H1 (cell line): Measurements from ENCODE around the gene NDUFB10. TPM values are rescaled to one million over a fixed set of nuclear protein-coding genes. Genes with fewer than 3 reads are reported as not detected.
A peak's percentile ranks its signal among the peaks of the same experiment; 100 is the strongest.

Experiments used
- CTCF ChIA-PET: fragments of 300-600 bp; sonication (Branson Sonifier 250); formaldehyde crosslinking; loops from one replicate; lab custom pipeline; 2021; ENCODE audit not compliant: partially characterized antibody; lab: Charles Lee
- POLR2A ChIA-PET: fragments of 300-600 bp; sonication (Branson Sonifier 250); formaldehyde crosslinking; loops from one replicate; lab custom pipeline; 2021; ENCODE audit warnings: inconsistent platforms; ENCODE audit not compliant: partially characterized antibody; lab: Charles Lee
- DNase-seq, 2 experiments: peaks; one replicate each; pipeline versions ENCODE4 v3.0.0 to v3.0.0-alpha.2; 2010 to 2022; ENCODE audit warnings: low spot score in 2 of 2, low read depth in 1 of 2, mixed read lengths in 1 of 2
- FAIRE-seq: peaks from 2 replicates; lab custom pipeline; 2011; peaks lifted over from hg19 to GRCh38; lab: Jason Lieb, UNC
- H2AFZ ChIP-seq: 2 replicates; pipeline ENCODE4 v1.8.1; 2012; ENCODE audit warnings: low read length, inconsistent platforms
- H2AK5ac ChIP-seq: 2 replicates; pipeline ENCODE4 v1.6.1; 2013; ENCODE audit warnings: low read depth, low read length
- H2BK120ac ChIP-seq: replicated peaks from 2 replicates; pipeline ENCODE3; 2013; ENCODE audit warnings: low read depth, low read length, inconsistent platforms
- H2BK12ac ChIP-seq: 2 replicates; pipeline ENCODE4 v1.6.1; 2013; ENCODE audit warnings: low read depth, low read length
- H2BK15ac ChIP-seq: 2 replicates; pipeline ENCODE4 v1.6.1; 2013; ENCODE audit warnings: low read length
- H2BK20ac ChIP-seq: 2 replicates; pipeline ENCODE4 v1.6.1; 2013; ENCODE audit warnings: low read length
- H2BK5ac ChIP-seq: 2 replicates; pipeline ENCODE4 v1.6.1; 2013; ENCODE audit warnings: low read depth, low read length
- H3K14ac ChIP-seq: 2 replicates; pipeline ENCODE4 v1.6.1; 2013; ENCODE audit warnings: inconsistent platforms; ENCODE audit not compliant: insufficient read length
- H3K18ac ChIP-seq: 2 replicates; pipeline ENCODE4 v1.6.1; 2013; ENCODE audit warnings: low read length; ENCODE audit errors: extremely low read depth
- H3K23ac ChIP-seq: 2 replicates; pipeline ENCODE4 v1.6.1; 2013; ENCODE audit warnings: inconsistent platforms; ENCODE audit not compliant: insufficient read length
- H3K23me2 ChIP-seq: 2 replicates; pipeline ENCODE4 v1.6.1; 2013; ENCODE audit warnings: low read depth, low read length
- H3K27ac ChIP-seq: 2 replicates; pipeline ENCODE4 v1.6.1; 2011; ENCODE audit warnings: low read depth, low read length, inconsistent platforms
- H3K27me3 ChIP-seq, 4 experiments: replicated peaks in 1 of 4; 1 replicate in 1 of 4; 2 replicates in 3 of 4; pipeline versions ENCODE4 v1.6.1 to v1.8.1; 2011 to 2013; ENCODE audit warnings: low read length in 3 of 4, mild to moderate bottlenecking in 3 of 4, inconsistent platforms in 2 of 4, mixed read lengths in 2 of 4, moderate library complexity in 1 of 4; ENCODE audit not compliant: control insufficient read depth in 3 of 4, insufficient read depth in 3 of 4; ENCODE audit errors: extremely low read depth in 1 of 4
- H3K36me3 ChIP-seq, 4 experiments: 2 replicates each; pipeline versions ENCODE4 v1.6.1 to v1.8.1; 2011 to 2013; ENCODE audit warnings: mild to moderate bottlenecking in 4 of 4, low read length in 3 of 4, moderate library complexity in 2 of 4, control low read depth in 1 of 4, inconsistent platforms in 1 of 4; ENCODE audit not compliant: insufficient read depth in 4 of 4, control insufficient read depth in 2 of 4
- H3K4ac ChIP-seq: replicated peaks from 2 replicates; pipeline ENCODE3; 2013; ENCODE audit warnings: low read length, low read depth, mixed read lengths, inconsistent platforms; ENCODE audit not compliant: insufficient read length
- H3K4me1 ChIP-seq, 4 experiments: replicated peaks in 1 of 4; 1 replicate in 1 of 4; 2 replicates in 3 of 4; pipeline versions ENCODE4 v1.6.1 to v1.8.1; 2011 to 2013; ENCODE audit warnings: low read length in 3 of 4, inconsistent platforms in 2 of 4, mixed read lengths in 1 of 4; ENCODE audit not compliant: insufficient read depth in 4 of 4, control insufficient read depth in 3 of 4
- H3K4me2 ChIP-seq, 2 experiments: 2 replicates each; pipeline versions ENCODE4 v1.6.1 to v1.8.1; 2011 to 2013; ENCODE audit warnings: low read depth in 2 of 2, low read length in 2 of 2, control low read depth in 1 of 2, inconsistent platforms in 1 of 2, mild to moderate bottlenecking in 1 of 2; ENCODE audit not compliant: insufficient read depth in 1 of 2
- H3K4me3 ChIP-seq, 4 experiments: fragments of 200-600, 300-600 bp in 1 of 4; sonication (generic), shearing (Covaris generic), sonication (Bioruptor Twin) in 1 of 4; 2 replicates each; pipeline versions ENCODE4 v1.5.1 to v1.8.1; 2011 to 2016; ENCODE audit warnings: low read length in 4 of 4, low read depth in 3 of 4, control low read depth in 2 of 4, inconsistent platforms in 2 of 4, mild to moderate bottlenecking in 2 of 4, mixed read lengths in 1 of 4, moderate library complexity in 1 of 4; ENCODE audit not compliant: insufficient read depth in 2 of 4; ENCODE audit errors: extremely low read depth in 1 of 4
- H3K56ac ChIP-seq: replicated peaks from 2 replicates; pipeline ENCODE3; 2013; ENCODE audit warnings: low read depth, mild to moderate bottlenecking, mixed read lengths, low read length, inconsistent platforms; ENCODE audit not compliant: insufficient read length
- H3K79me1 ChIP-seq: 2 replicates; pipeline ENCODE4 v1.6.1; 2013; ENCODE audit warnings: low read depth, low read length, control low read depth
- H3K79me2 ChIP-seq, 2 experiments: 2 replicates each; pipeline versions ENCODE4 v1.6.1 to v1.8.1; 2012 to 2013; ENCODE audit warnings: low read length in 2 of 2, mild to moderate bottlenecking in 2 of 2, inconsistent platforms in 1 of 2; ENCODE audit not compliant: insufficient read depth in 2 of 2, control insufficient read depth in 1 of 2
- H3K9ac ChIP-seq, 4 experiments: replicated peaks in 1 of 4; 1 replicate in 1 of 4; 2 replicates in 3 of 4; pipeline versions ENCODE4 v1.6.1 to v1.8.1; 2011 to 2013; ENCODE audit warnings: low read depth in 3 of 4, low read length in 3 of 4, control low read depth in 2 of 4, mild to moderate bottlenecking in 2 of 4, moderate library complexity in 2 of 4, inconsistent platforms in 1 of 4; ENCODE audit errors: extremely low read depth in 1 of 4
- H3K9me3 ChIP-seq, 2 experiments: 2 replicates each; pipeline versions ENCODE4 v1.6.1 to v1.8.1; 2012 to 2013; ENCODE audit warnings: mild to moderate bottlenecking in 2 of 2, moderate library complexity in 2 of 2, control low read depth in 1 of 2, inconsistent platforms in 1 of 2, low read depth in 1 of 2, low read length in 1 of 2, mixed read lengths in 1 of 2; ENCODE audit not compliant: insufficient read depth in 2 of 2
- H4K20me1 ChIP-seq, 2 experiments: replicated peaks in 1 of 2; 2 replicates each; pipeline versions ENCODE3 to v1.8.1; 2011 to 2013; ENCODE audit warnings: inconsistent platforms in 2 of 2, low read length in 2 of 2, mild to moderate bottlenecking in 1 of 2; ENCODE audit not compliant: insufficient read depth in 2 of 2, control insufficient read depth in 1 of 2
- H4K5ac ChIP-seq: 2 replicates; pipeline ENCODE4 v1.6.1; 2013; ENCODE audit warnings: low read length, low read depth, mixed read lengths, inconsistent platforms; ENCODE audit not compliant: insufficient read length
- H4K8ac ChIP-seq: 2 replicates; pipeline ENCODE4 v1.8.0; 2013; ENCODE audit warnings: mild to moderate bottlenecking, moderate library complexity, low read length, inconsistent platforms; ENCODE audit not compliant: insufficient read depth; ENCODE audit errors: extremely low read depth
- H4K91ac ChIP-seq: replicated peaks from 2 replicates; pipeline ENCODE3; 2013; ENCODE audit warnings: low read length, mixed read lengths, inconsistent platforms; ENCODE audit not compliant: insufficient read length
- GTF2F1 ChIP-seq: IDR thresholded peaks from 2 replicates; pipeline ENCODE4 v1.6.1; 2012; ENCODE audit warnings: low read depth, low read length, improper control_type of control experiment, borderline replicate concordance
- KDM4A ChIP-seq: IDR thresholded peaks from one replicate; pipeline ENCODE4 v1.7.1; 2012; ENCODE audit warnings: low read depth, mild to moderate bottlenecking, moderate library complexity, low read length, inconsistent platforms; ENCODE audit not compliant: severe bottlenecking
- PHF8 ChIP-seq: fragments of 200-600 bp; sonication (generic); conservative IDR thresholded peaks from 2 replicates; pipeline ENCODE4 v1.7.1; 2012; ENCODE audit warnings: low read depth, mild to moderate bottlenecking, inconsistent platforms, low read length, moderate library complexity
- WGBS, 2 experiments: shearing (Covaris generic) in 1 of 2; methylation state at CpG; one replicate each; pipeline versions ENCODE4 v1.1.6 to v1.1.7; 2013 to 2015; ENCODE audit warnings: low lambda C conversion rate in 2 of 2, mixed read lengths in 2 of 2, inconsistent platforms in 1 of 2, low coverage in 1 of 2, missing lambda C conversion rate in 1 of 2; ENCODE audit not compliant: insufficient replicate concordance in 2 of 2, insufficient coverage in 1 of 2, insufficient read length in 1 of 2; ENCODE audit errors: extremely low coverage in 1 of 2, missing lambda C conversion rate in 1 of 2; 5-methylcytosine and 5-hydroxymethylcytosine counted together
- polyA plus RNA-seq, 7 experiments: library from polyadenylated mRNA; depleted of rRNA in 3 of 7; stranded (reverse) in 5 of 7; unstranded in 2 of 7; fragments of >200 nt in 5 of 7; fragments of 200-250 nt in 2 of 7; gene quantifications; 1 replicate in 5 of 7; 2 replicates in 1 of 7; 4 replicates in 1 of 7; pipeline versions ENCODE4 v1.2.1 to v1.2.3, GENCODE V29; 2011 to 2013; ENCODE audit warnings: missing spikeins in 2 of 7, mixed read lengths in 2 of 7
- total RNA-seq: library from RNA; stranded (reverse); fragmentation: NEBNext Ultra II Directional; extraction: Animal tissue kit (Norgen Biotek cat#: 25700); gene quantifications from 2 replicates; pipeline ENCODE4 v1.2.1, GENCODE V29; 2021

NDUFB10 gene
- total and polyA plus RNA-seq, 2 of the 8 experiments (the other 6 are each of a cell fraction or from before 2014, with no cell fraction given), result 183 to 194 TPM

GRCh38 chr16:1990101-1990350, 30.7 kb downstream of the NDUFB10 start:
- WGBS, 2 experiments, result no CpG with 5 or more reads among the region's 25 CpGs
- Histone ChIP-seq H3K9me3 (no peaks in the 10 kb centered on the region), H3K36me3 (peaks cover 2 to 5% (median 3%) of the 10 kb centered on the region in 4 experiments; a peak in 3 of 8 replicates), H2BK15ac (no peak overlapping the region), H3K4me3 (peak overlapping the region; percentile 36 to 77 (median 51); a peak in 7 of 8 replicates), H3K27me3 (peaks cover 4 to 37% (median 24%) of the 10 kb centered on the region in 4 experiments), H3K14ac (no peak overlapping the region), H2BK12ac (no peak overlapping the region), H2BK20ac (no peak overlapping the region), H3K23ac (no peak overlapping the region), H4K8ac (0 out of 2 replicates have a peak overlapping the region, but pooled peaks have one; percentile 37), H4K5ac (no peak overlapping the region), H2AK5ac (no peak overlapping the region), H3K4ac (no peak overlapping the region), H3K79me2 (peaks cover 0 to 3% of the 10 kb centered on the region in 2 experiments; a peak in 1 of 4 replicates)
- CTCF ChIA-PET, result interaction anchor here (1.4 to 6.8 kb wide), 3 partner anchors 8 to 100 kb away, joined by 3 to 55 read pairs (median 5); partner anchors contain the start of gene NOXO1
- TF ChIP-seq KDM4A, result peak; percentile 7
- 0 out of 2 replicates have a peak, but pooled peaks have one; percentile 12 for TF ChIP-seq PHF8
- no peak for TF ChIP-seq GTF2F1
- TF ChIP-seq, all 59 proteins: peak for 2
- H3K18ac ChIP-seq, result no peak overlapping the region
- H4K91ac ChIP-seq, result no peak overlapping the region
- H3K23me2 ChIP-seq, result peaks cover 22% of the 10 kb centered on the region; the same call in 1 of the 2 replicates
- H4K20me1 ChIP-seq, result peaks cover 7 to 10% of the 10 kb centered on the region in 2 experiments
- no peak overlapping the region for H2BK5ac ChIP-seq
- H3K4me2 ChIP-seq, result peak overlapping the region; percentile 83 to 96; a peak in 3 of 4 replicates
- H3K9ac ChIP-seq, result no peak overlapping the region
- H3K27ac ChIP-seq, result no peak overlapping the region
- H2AFZ ChIP-seq, result no peak overlapping the region
- DNase-seq (no peak), FAIRE-seq (no peak)
- no peaks in the 10 kb centered on the region for H3K79me1 ChIP-seq
- H3K4me1 ChIP-seq, result peaks cover 0 to 31% (median 19%) of the 10 kb centered on the region in 4 experiments; a peak in 6 of 7 replicates
- POLR2A ChIA-PET, result interaction anchor here (0.6 to 28.2 kb wide), 9 partner anchors 7 to 165 kb away, joined by 3 to 736 read pairs (median 10); partner anchors contain the start of genes GFER, NDUFB10, NOXO1 and RNF151
- H3K56ac ChIP-seq, result no peak overlapping the region
- no peak overlapping the region for H2BK120ac ChIP-seq
